H1 (cell line): Measurements from ENCODE around the gene ZP2. TPM values are rescaled to one million over a fixed set of nuclear protein-coding genes. Genes with fewer than 3 reads are reported as not detected.

Experiments
- ATF2 ChIP-seq: IDR thresholded peaks from 2 replicates; pipeline ENCODE4 v1.6.1; 2012; ENCODE audit warnings: low read length, inconsistent platforms
- CTBP2 ChIP-seq: IDR thresholded peaks from 2 replicates; pipeline ENCODE4 v1.7.0; 2011; ENCODE audit warnings: borderline replicate concordance, mild to moderate bottlenecking, moderate library complexity, mixed read lengths, low read length; ENCODE audit not compliant: insufficient read depth, insufficient read length
- CTCF ChIP-seq, 3 experiments: IDR thresholded peaks; 1 replicate in 2 of 3; 2 replicates in 1 of 3; pipeline versions ENCODE4 v1.5.1 to v1.6.1; 2011; ENCODE audit warnings: low read length in 3 of 3, mild to moderate bottlenecking in 3 of 3, inconsistent platforms in 2 of 3, low read depth in 1 of 3, moderate library complexity in 1 of 3; ENCODE audit not compliant: insufficient read depth in 1 of 3; ENCODE audit errors: control extremely low read depth in 1 of 3
- SUZ12 ChIP-seq: fragments of 200-600 bp; sonication (generic); IDR thresholded peaks from 2 replicates; pipeline ENCODE4 v1.6.1; 2012; ENCODE audit warnings: mild to moderate bottlenecking, inconsistent platforms, low read length, moderate library complexity, mixed read lengths
- TEAD4 ChIP-seq: IDR thresholded peaks from 2 replicates; pipeline ENCODE4 v1.6.1; 2012; ENCODE audit warnings: low read depth, low read length, inconsistent platforms, mixed read lengths
- polyA plus RNA-seq, 7 experiments: library from polyadenylated mRNA; depleted of rRNA in 3 of 7; stranded (reverse) in 5 of 7; unstranded in 2 of 7; fragments of >200 nt in 5 of 7; fragments of 200-250 nt in 2 of 7; gene quantifications; 1 replicate in 5 of 7; 2 replicates in 1 of 7; 4 replicates in 1 of 7; pipeline versions ENCODE4 v1.2.1 to v1.2.3, GENCODE V29; 2011 to 2013; ENCODE audit warnings: missing spikeins in 2 of 7, mixed read lengths in 2 of 7
- total RNA-seq: library from RNA; stranded (reverse); fragmentation: NEBNext Ultra II Directional; extraction: Animal tissue kit (Norgen Biotek cat#: 25700); gene quantifications from 2 replicates; pipeline ENCODE4 v1.2.1, GENCODE V29; 2021
- TF ChIP-seq, protein P1 (sequence below): IDR thresholded peaks from 2 replicates; pipeline ENCODE4 v1.6.1; 2011; ENCODE audit warnings: low read length, improper control_type of control experiment

ZP2 gene
- total and polyA plus RNA-seq, 2 of the 8 experiments (the other 6 are each of a cell fraction or from before 2014, with no cell fraction given) = not detected

DNA sequence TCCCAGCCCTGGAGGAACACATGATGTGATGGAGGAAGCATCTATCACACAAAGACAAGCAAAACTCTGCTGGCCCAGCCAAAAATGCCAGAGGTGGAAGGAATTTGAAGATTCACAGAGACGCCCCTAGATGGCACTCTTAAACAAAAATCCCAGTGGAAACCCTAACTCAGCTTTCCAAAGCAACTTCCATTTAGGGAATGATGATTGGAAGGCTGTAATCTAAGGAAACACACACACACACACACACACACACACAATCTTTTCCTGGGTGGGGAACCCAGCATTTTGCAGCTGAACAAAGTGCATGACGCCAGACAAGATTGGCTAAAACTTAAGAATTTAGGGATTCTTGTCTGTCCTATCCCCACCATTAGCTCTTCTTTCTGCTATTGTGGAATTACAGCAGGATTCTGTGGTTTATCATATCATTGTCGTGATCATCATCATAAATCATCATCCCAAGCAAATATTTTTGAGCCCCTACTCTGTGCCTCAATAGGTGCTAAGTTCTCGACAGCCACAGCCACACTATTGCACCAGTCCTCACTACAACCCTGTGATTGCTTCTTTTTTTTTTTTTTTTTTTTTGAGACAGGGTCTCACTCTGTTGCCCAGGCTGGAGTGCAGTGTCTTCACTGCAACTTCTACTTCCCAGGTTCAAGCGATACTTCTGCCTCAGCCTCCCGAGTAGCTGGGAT, 54.5 kb downstream of the ZP2 start (continued):
- TF ChIP-seq SUZ12 = no peak
- TF ChIP-seq CTBP2 = no peak
- peak in 2 of 3 experiments; percentile 66 to 69; a peak in 3 of 4 replicates for TF ChIP-seq CTCF (IDR thresholded peaks at IDR 0.05; ENCODE audit: control extremely low read depth in 1 of 3, insufficient read depth in 1 of 3, low read depth in 1 of 3, low read length in 3 of 3)
- TF ChIP-seq TEAD4 = peak; percentile 71; the same call in 1 of the 2 replicates
- TF ChIP-seq ATF2 = no peak
- TF ChIP-seq, protein P1, sequence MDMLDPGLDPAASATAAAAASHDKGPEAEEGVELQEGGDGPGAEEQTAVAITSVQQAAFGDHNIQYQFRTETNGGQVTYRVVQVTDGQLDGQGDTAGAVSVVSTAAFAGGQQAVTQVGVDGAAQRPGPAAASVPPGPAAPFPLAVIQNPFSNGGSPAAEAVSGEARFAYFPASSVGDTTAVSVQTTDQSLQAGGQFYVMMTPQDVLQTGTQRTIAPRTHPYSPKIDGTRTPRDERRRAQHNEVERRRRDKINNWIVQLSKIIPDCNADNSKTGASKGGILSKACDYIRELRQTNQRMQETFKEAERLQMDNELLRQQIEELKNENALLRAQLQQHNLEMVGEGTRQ = no peak
